Keratinocyte (primary cell): ENCODE measurements around the gene WNT6. TPM values are rescaled to one million over a fixed set of nuclear protein-coding genes. Genes with fewer than 3 reads are reported as not detected.

Source experiments
- DNase-seq: peaks from one replicate; pipeline ENCODE4 v3.0.0-alpha.2; 2011; ENCODE audit warnings: low read depth, missing footprints, low spot score
- FAIRE-seq: peaks from 2 replicates; lab custom pipeline; 2011; peaks lifted over from hg19 to GRCh38; lab: Jason Lieb, UNC
- H2AFZ ChIP-seq: 2 replicates; pipeline ENCODE4 v1.6.0; 2012; ENCODE audit warnings: low read length, control low read depth, inconsistent platforms; ENCODE audit not compliant: control insufficient read depth
- H3K27ac ChIP-seq: 2 replicates; pipeline ENCODE4 v1.5.1; 2011; ENCODE audit warnings: low read length; ENCODE audit not compliant: control insufficient read depth, insufficient read depth
- H3K27me3 ChIP-seq: 3 replicates; pipeline ENCODE4 v1.6.0; 2011; ENCODE audit warnings: low read length; ENCODE audit not compliant: control insufficient read depth, insufficient read depth; ENCODE audit errors: extremely low read depth
- H3K36me3 ChIP-seq, 2 experiments: 2 replicates in 1 of 2; 3 replicates in 1 of 2; pipeline ENCODE4 v1.5.1; 2011; ENCODE audit warnings: low read length in 2 of 2, mild to moderate bottlenecking in 1 of 2; ENCODE audit not compliant: control insufficient read depth in 2 of 2, insufficient read depth in 2 of 2; ENCODE audit errors: extremely low read depth in 1 of 2
- H3K4me1 ChIP-seq: 3 replicates; pipeline ENCODE4 v1.5.1; 2011; ENCODE audit warnings: low read length; ENCODE audit not compliant: control insufficient read depth, insufficient read depth; ENCODE audit errors: extremely low read depth
- H3K4me2 ChIP-seq: 3 replicates; pipeline ENCODE4 v1.6.0; 2011; ENCODE audit warnings: low read depth, low read length; ENCODE audit not compliant: control insufficient read depth, insufficient read depth; ENCODE audit errors: extremely low read depth
- H3K4me3 ChIP-seq, 3 experiments: fragments of 200-600 bp in 1 of 3; sonication (generic) in 1 of 3; 2 replicates in 2 of 3; 3 replicates in 1 of 3; pipeline ENCODE4 v1.5.1; 2011 to 2016; ENCODE audit warnings: low read length in 3 of 3, mild to moderate bottlenecking in 3 of 3, control low read depth in 2 of 3, inconsistent platforms in 1 of 3, low read depth in 1 of 3, mixed read lengths in 1 of 3, mixed run types in 1 of 3, moderate library complexity in 1 of 3; ENCODE audit not compliant: control insufficient read depth in 2 of 3, insufficient read depth in 2 of 3; ENCODE audit errors: extremely low read depth in 1 of 3
- H3K79me2 ChIP-seq: 2 replicates; pipeline ENCODE4 v1.6.0; 2012; ENCODE audit warnings: low read length; ENCODE audit not compliant: control insufficient read depth, insufficient read depth
- H3K9ac ChIP-seq: 3 replicates; pipeline ENCODE4 v1.6.0; 2011; ENCODE audit warnings: low read length; ENCODE audit not compliant: control insufficient read depth, insufficient read depth; ENCODE audit errors: extremely low read depth
- H3K9me1 ChIP-seq: 3 replicates; pipeline ENCODE4 v1.6.0; 2011; ENCODE audit warnings: low read length; ENCODE audit not compliant: control insufficient read depth, insufficient read depth; ENCODE audit errors: extremely low read depth
- H3K9me3 ChIP-seq: 2 replicates; pipeline ENCODE4 v1.5.1; 2012; ENCODE audit warnings: low read depth, low read length; ENCODE audit not compliant: control insufficient read depth
- H4K20me1 ChIP-seq: 3 replicates; pipeline ENCODE4 v1.6.0; 2011; ENCODE audit warnings: low read length; ENCODE audit not compliant: control insufficient read depth, insufficient read depth; ENCODE audit errors: extremely low read depth
- CTCF ChIP-seq, 3 experiments: IDR thresholded peaks in 1 of 3; conservative IDR thresholded peaks in 1 of 3; optimal IDR thresholded peaks in 1 of 3; 2 replicates in 2 of 3; 3 replicates in 1 of 3; pipeline versions ENCODE3 to v1.5.1; 2011; ENCODE audit warnings: low read length in 3 of 3, mild to moderate bottlenecking in 3 of 3, moderate library complexity in 2 of 3, control low read depth in 1 of 3, inconsistent platforms in 1 of 3; ENCODE audit not compliant: insufficient read depth in 2 of 3; ENCODE audit errors: extremely low read depth in 1 of 3
- EZH2 ChIP-seq: IDR thresholded peaks from one replicate; pipeline ENCODE4 v1.6.1; 2012; ENCODE audit warnings: inconsistent platforms, mild to moderate bottlenecking, low read length, moderate library complexity
- dilution Hi-C: fragments of 300-500 bp; cut with MboI; formaldehyde crosslinking; loops from one replicate; pipeline ENCODE4 v1.7.0; 2020; ENCODE audit warnings: low sequenced_read_pairs; ENCODE audit not compliant: extremely low pct_ligation_motif_present
- polyA plus RNA-seq, 5 experiments: library from polyadenylated mRNA; depleted of rRNA in 3 of 5; stranded (reverse) in 3 of 5; stranded (forward) in 1 of 5; unstranded in 1 of 5; fragments of >200 nt; gene quantifications; 1 replicate in 1 of 5; 2 replicates in 3 of 5; 3 replicates in 1 of 5; pipeline versions ENCODE4 v1.2.1 to v1.2.3, GENCODE V29; 2011 to 2012; ENCODE audit warnings: missing spikeins in 2 of 5, low read depth in 1 of 5, low replicate concordance in 1 of 5

Gene WNT6
- polyA plus RNA-seq, 1 donor (not counting 4 experiments of a cell fraction or from before 2014, with no cell fraction given), result not detected

- no peak for TF ChIP-seq EZH2
- TF ChIP-seq CTCF (optimal IDR thresholded peaks at IDR 0.05 in 1 of 3, IDR thresholded peaks at IDR 0.05 in 1 of 3, conservative IDR thresholded peaks at IDR 0.05 in 1 of 3; ENCODE audit: extremely low read depth in 1 of 3, insufficient read depth in 2 of 3, low read length in 3 of 3), result no peak
- Histone ChIP-seq H3K9me3 (no peaks in the 10 kb centered on the region), H3K27ac (no peak overlapping the region), H3K9ac (no peak overlapping the region), H3K4me2 (no peak overlapping the region), H3K9me1 (no peaks in the 10 kb centered on the region), H3K27me3 (peaks cover 55% of the 10 kb centered on the region), H3K4me1 (peaks cover 16% of the 10 kb centered on the region), H3K36me3 (no peaks in the 10 kb centered on the region), H3K79me2 (no peaks in the 10 kb centered on the region), H2AFZ (no peak overlapping the region), H3K4me3 (no peak overlapping the region), H4K20me1 (no peaks in the 10 kb centered on the region)
- FAIRE-seq (no peak), DNase-seq (no peak)
- dilution Hi-C loops, result no loop called here
These were observed 2.7 kb upstream of the WNT6 start for GRCh38 chr2:218856896-218857243.

DNA sequence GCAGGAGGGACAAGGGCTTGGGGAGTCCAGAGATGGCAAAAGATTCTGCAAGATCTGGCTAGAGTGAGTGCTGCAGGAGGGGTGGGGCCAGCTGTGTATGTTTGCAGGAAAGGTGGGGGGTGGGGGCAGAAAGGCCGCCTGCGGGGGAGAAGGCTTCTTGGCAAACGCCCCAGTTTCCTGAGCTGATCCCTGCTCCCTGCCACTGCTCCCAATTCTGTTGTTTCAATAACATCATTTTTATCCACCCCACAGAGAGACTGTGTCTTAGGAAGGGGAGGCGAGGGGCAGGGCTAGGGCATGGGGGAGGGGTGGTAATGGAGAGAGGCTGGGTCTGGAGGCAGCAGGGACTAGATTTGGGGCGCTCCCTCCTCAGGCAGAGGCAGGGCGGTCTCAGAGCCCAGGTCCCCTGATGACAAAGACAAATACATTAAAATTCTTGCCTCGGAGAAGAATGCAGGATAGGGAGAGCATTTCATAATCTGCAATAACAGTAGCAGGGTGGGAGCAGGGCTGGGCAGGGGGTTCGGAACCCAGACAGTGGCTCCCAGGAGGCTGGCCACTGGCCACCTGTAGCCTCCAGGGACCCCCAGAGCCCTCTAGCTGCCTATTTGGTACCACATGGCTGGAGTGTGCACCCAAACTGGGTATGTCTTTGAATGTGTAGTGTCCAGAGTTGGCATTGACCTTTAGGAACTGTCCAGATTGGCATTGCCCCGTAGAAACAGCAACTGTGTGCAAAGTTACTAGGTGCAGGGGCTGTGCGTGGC, 2.1 kb upstream of the WNT6 start:
- Histone ChIP-seq H2AFZ (no peak overlapping the region), H3K4me3 (no peak overlapping the region), H3K79me2 (no peaks in the 10 kb centered on the region), H3K9me1 (no peaks in the 10 kb centered on the region), H3K27me3 (peaks cover 57% of the 10 kb centered on the region), H4K20me1 (no peaks in the 10 kb centered on the region), H3K27ac (no peak overlapping the region), H3K9me3 (no peaks in the 10 kb centered on the region), H3K36me3 (no peaks in the 10 kb centered on the region), H3K4me2 (no peak overlapping the region), H3K9ac (no peak overlapping the region), H3K4me1 (peaks cover 16% of the 10 kb centered on the region)
- DNase-seq, result no peak
- no peak for FAIRE-seq
- TF ChIP-seq CTCF (optimal IDR thresholded peaks at IDR 0.05 in 1 of 3, IDR thresholded peaks at IDR 0.05 in 1 of 3, conservative IDR thresholded peaks at IDR 0.05 in 1 of 3; ENCODE audit: extremely low read depth in 1 of 3, insufficient read depth in 2 of 3, low read length in 3 of 3), result no peak
- no peak for TF ChIP-seq EZH2
- dilution Hi-C loops, result no loop called here
